ENCODE data around the gene RPL13A.
"Not testable (repeated sequence)": the region's sequence is repeated elsewhere in the genome, so short reads cannot be mapped to it uniquely, and the experiment has no call there.

The RPL13A gene

GRCh38 chr19:49487277-49488045, at the start of gene RPL13A:
Gene RPL13A (plus strand): TSS chr19:49487608. CDS start chr19:49487630, 22 bp downstream.
- peak; percentile 99 to 100 (median 100) for DNase-seq (ENCODE audit: low read depth in 3 of 3)

GRCh38 chr19:49438261-49438660, 49.1 kb upstream of the RPL13A start:
- no peak for DNase-seq (ENCODE audit: low read depth in 3 of 3)

- no peak for DNase-seq (ENCODE audit: low read depth in 3 of 3)
These were observed 47.6 kb upstream of the RPL13A start for GRCh38 chr19:49439836-49440235.

GRCh38 chr19:49440439-49441209, 46.8 kb upstream of the RPL13A start:
- no peak for DNase-seq (ENCODE audit: low read depth in 3 of 3)

GRCh38 chr19:49441210-49441959, 46.0 kb upstream of the RPL13A start, which contains the start of gene SLC17A7:
Gene SLC17A7 (minus strand): TSS chr19:49441527. CDS start chr19:49441379, 148 bp downstream.
- peak in 1 of 3 donors; percentile 41 for DNase-seq (ENCODE audit: low read depth in 3 of 3)

GRCh38 chr19:49441960-49442350, 45.5 kb upstream of the RPL13A start:
- DNase-seq (ENCODE audit: low read depth in 3 of 3) = no peak

- DNase-seq (ENCODE audit: low read depth in 3 of 3) = no peak
These were observed 45.1 kb upstream of the RPL13A start for GRCh38 chr19:49442354-49442753.

GRCh38 chr19:49442771-49443365, 44.5 kb upstream of the RPL13A start:
- DNase-seq (ENCODE audit: low read depth in 3 of 3) = peak in 1 of 3 donors; percentile 56

GRCh38 chr19:49443366-49444099, 43.9 kb upstream of the RPL13A start:
- peak; percentile 87 to 92 (median 89) for DNase-seq (ENCODE audit: low read depth in 3 of 3)

- not testable (repeated sequence) for DNase-seq (ENCODE audit: low read depth in 3 of 3)
These were observed 43.2 kb upstream of the RPL13A start for GRCh38 chr19:49444100-49444700.

GRCh38 chr19:49445997-49446396, 41.4 kb upstream of the RPL13A start:
- no peak for DNase-seq (ENCODE audit: low read depth in 3 of 3)

GRCh38 chr19:49447485-49448431, 39.6 kb upstream of the RPL13A start:
- no peak for DNase-seq (ENCODE audit: low read depth in 3 of 3)

GRCh38 chr19:49448432-49448786, 39.0 kb upstream of the RPL13A start:
- no peak for DNase-seq (ENCODE audit: low read depth in 3 of 3)

- no peak for DNase-seq (ENCODE audit: low read depth in 3 of 3)
These were observed 37.0 kb upstream of the RPL13A start for GRCh38 chr19:49450405-49450804.

- peak; percentile 91 to 94 (median 94) for DNase-seq (ENCODE audit: low read depth in 3 of 3)
These were observed 35.8 kb upstream of the RPL13A start, which contains the start of gene PIH1D1 for GRCh38 chr19:49451430-49452181. Gene PIH1D1 (minus strand): TSS chr19:49451814. CDS start chr19:49451574, 240 bp downstream.

- DNase-seq (ENCODE audit: low read depth in 3 of 3) = peak; percentile 96 to 98 (median 98)
These were observed 34.2 kb upstream of the RPL13A start, which contains the start of gene ALDH16A1 for GRCh38 chr19:49453013-49453756. Gene ALDH16A1 (plus strand): TSS chr19:49453225. CDS start chr19:49453332, 107 bp downstream.

GRCh38 chr19:49453757-49454240, 33.6 kb upstream of the RPL13A start:
- no peak for DNase-seq (ENCODE audit: low read depth in 3 of 3)

- no peak for DNase-seq (ENCODE audit: low read depth in 3 of 3)
These were observed 31.6 kb upstream of the RPL13A start for GRCh38 chr19:49455773-49456172.

All from stimulated activated CD4-positive, alpha-beta T cell treated with anti-CD3 and anti-CD28 coated beads, TNF-alpha, amount 100 ng/mL, for 48 hours (primary cell).